ENCODE data around the gene IGF2BP2.
"Not testable (repeated sequence)": the region's sequence is repeated elsewhere in the genome, so short reads cannot be mapped to it uniquely, and the experiment has no call there.

IGF2BP2 gene

GRCh38 chr3:185824051-185825005 lies 514 bp downstream of the IGF2BP2 start:
- H3K4me1 Mint-ChIP-seq = peaks cover 17% of the 10 kb centered on the region
- peaks cover 47% of the 10 kb centered on the region for H3K27me3 Mint-ChIP-seq
- peak overlapping the region; percentile 84 for H3K4me3 Mint-ChIP-seq
- H3K27ac Mint-ChIP-seq = no peak overlapping the region
- no peaks in the 10 kb centered on the region for H3K9me3 Mint-ChIP-seq
- no peaks in the 10 kb centered on the region for H3K36me3 Mint-ChIP-seq

GRCh38 chr3:185823078-185824044 lies 1.5 kb downstream of the IGF2BP2 start:
- Mint-ChIP-seq H3K27me3 (peaks cover 46% of the 10 kb centered on the region), H3K9me3 (no peaks in the 10 kb centered on the region), H3K36me3 (no peaks in the 10 kb centered on the region), H3K4me3 (peak overlapping the region; percentile 84), H3K27ac (no peak overlapping the region), H3K4me1 (peaks cover 17% of the 10 kb centered on the region)

GRCh38 chr3:185822221-185823000 lies 2.4 kb downstream of the IGF2BP2 start:
- peaks cover 17% of the 10 kb centered on the region for H3K4me1 Mint-ChIP-seq
- H3K36me3 Mint-ChIP-seq = no peaks in the 10 kb centered on the region
- H3K27ac Mint-ChIP-seq = no peak overlapping the region
- H3K27me3 Mint-ChIP-seq = peaks cover 40% of the 10 kb centered on the region
- peak overlapping the region; percentile 76 for H3K4me3 Mint-ChIP-seq
- no peaks in the 10 kb centered on the region for H3K9me3 Mint-ChIP-seq

- Mint-ChIP-seq H3K9me3 (no peaks in the 10 kb centered on the region), H3K4me3 (no peak overlapping the region), H3K36me3 (no peaks in the 10 kb centered on the region), H3K27me3 (peaks cover 29% of the 10 kb centered on the region), H3K27ac (no peak overlapping the region), H3K4me1 (peaks cover 14% of the 10 kb centered on the region)
These were observed 3.7 kb downstream of the IGF2BP2 start for GRCh38 chr3:185820973-185821758.

- H3K4me3 Mint-ChIP-seq = no peak overlapping the region
- H3K36me3 Mint-ChIP-seq = no peaks in the 10 kb centered on the region
- H3K27ac Mint-ChIP-seq = no peak overlapping the region
- peaks cover 7% of the 10 kb centered on the region for H3K4me1 Mint-ChIP-seq
- no peaks in the 10 kb centered on the region for H3K9me3 Mint-ChIP-seq
- H3K27me3 Mint-ChIP-seq = peaks cover 28% of the 10 kb centered on the region
These were observed 6.5 kb downstream of the IGF2BP2 start for GRCh38 chr3:185818267-185818875.

GRCh38 chr3:185815391-185816282 lies 9.2 kb downstream of the IGF2BP2 start:
- Mint-ChIP-seq H3K4me1 (no peaks in the 10 kb centered on the region), H3K27me3 (peaks cover 13% of the 10 kb centered on the region)

GRCh38 chr3:185813691-185814215 lies 11.1 kb downstream of the IGF2BP2 start:
- Mint-ChIP-seq H3K4me1 (no peaks in the 10 kb centered on the region), H3K27me3 (peaks cover 8% of the 10 kb centered on the region), H3K27ac (no peak overlapping the region), H3K36me3 (no peaks in the 10 kb centered on the region), H3K9me3 (no peaks in the 10 kb centered on the region), H3K4me3 (no peak overlapping the region)

More at GRCh38 chr3:185815391-185816282, 9.2 kb downstream of the IGF2BP2 start:
- no peaks in the 10 kb centered on the region for H3K9me3 Mint-ChIP-seq
- H3K4me3 Mint-ChIP-seq = no peak overlapping the region
- H3K27ac Mint-ChIP-seq = no peak overlapping the region
- H3K36me3 Mint-ChIP-seq = no peaks in the 10 kb centered on the region

GRCh38 chr3:185813205-185813604 lies 11.6 kb downstream of the IGF2BP2 start:
- Mint-ChIP-seq H3K27me3 (peaks cover 6% of the 10 kb centered on the region), H3K27ac (no peak overlapping the region), H3K9me3 (no peaks in the 10 kb centered on the region), H3K4me1 (no peaks in the 10 kb centered on the region), H3K4me3 (no peak overlapping the region), H3K36me3 (no peaks in the 10 kb centered on the region)

- Mint-ChIP-seq H3K27ac (no peak overlapping the region), H3K36me3 (peaks cover 3% of the 10 kb centered on the region), H3K27me3 (peaks cover 5% of the 10 kb centered on the region), H3K4me1 (no peaks in the 10 kb centered on the region), H3K4me3 (no peak overlapping the region), H3K9me3 (no peaks in the 10 kb centered on the region)
These were observed 17.3 kb downstream of the IGF2BP2 start for GRCh38 chr3:185807445-185808068.

GRCh38 chr3:185798831-185799110 lies 26.1 kb downstream of the IGF2BP2 start:
- H3K4me1 Mint-ChIP-seq, H3K27ac Mint-ChIP-seq, H3K27me3 Mint-ChIP-seq, H3K36me3 Mint-ChIP-seq, H3K9me3 Mint-ChIP-seq, H3K4me3 Mint-ChIP-seq: not testable (repeated sequence)

GRCh38 chr3:185797993-185798830 lies 26.6 kb downstream of the IGF2BP2 start:
- Mint-ChIP-seq H3K4me1 (no peaks in the 10 kb centered on the region), H3K27ac (no peak overlapping the region), H3K4me3 (no peak overlapping the region), H3K27me3 (peaks cover 4% of the 10 kb centered on the region), H3K9me3 (no peaks in the 10 kb centered on the region), H3K36me3 (no peaks in the 10 kb centered on the region)

GRCh38 chr3:185797108-185797881 lies 27.5 kb downstream of the IGF2BP2 start:
- H3K36me3 Mint-ChIP-seq = no peaks in the 10 kb centered on the region
- H3K27ac Mint-ChIP-seq = no peak overlapping the region
- H3K4me1 Mint-ChIP-seq = no peaks in the 10 kb centered on the region
- no peak overlapping the region for H3K4me3 Mint-ChIP-seq
- peaks cover 4% of the 10 kb centered on the region for H3K27me3 Mint-ChIP-seq
- H3K9me3 Mint-ChIP-seq = no peaks in the 10 kb centered on the region

Data from activated naive CD4-positive, alpha-beta T cell treated with anti-CD3 and anti-CD28 coated beads, Interleukin-2, amount 50 U/mL, for 24 hours (primary cell).